ENCODE results near the gene DDX21. TPM values are rescaled to one million over a fixed set of nuclear protein-coding genes. Genes with fewer than 3 reads are reported as not detected.
"Not testable (repeated sequence)": the region's sequence is repeated elsewhere in the genome, so short reads cannot be mapped to it uniquely, and the experiment has no call there.

DDX21 gene
- total and polyA plus RNA-seq, 7 experiments from 2014 or later: 15.0 to 101 (median 47.1) TPM

GRCh38 chr10:68975936-68976473, 20.0 kb downstream of the DDX21 start:
- H3K9me3 Mint-ChIP-seq; H3K27ac ChIP-seq (ENCODE audit: low read depth, low read length); H3K4me3 Mint-ChIP-seq; H3K27me3 Mint-ChIP-seq; H3K27me3 ChIP-seq (ENCODE audit: control insufficient read depth in 2 of 2, insufficient read depth in 2 of 2, low read length in 2 of 2); intact Hi-C loops (cut with micrococcal nuclease); ATAC-seq; H3K9me3 ChIP-seq (ENCODE audit: control insufficient read depth in 2 of 3, low read length in 3 of 3); H3K4me1 ChIP-seq (ENCODE audit: control insufficient read depth in 2 of 2, insufficient read depth in 2 of 2, low read length in 2 of 2); DNase-seq; CTCF ChIA-PET; H3K4me3 ChIP-seq (ENCODE audit: low read length): not testable (repeated sequence)
- H3K36me3 ChIP-seq (ENCODE audit: control insufficient read depth in 2 of 3, insufficient read depth in 3 of 3, low read length in 3 of 3): peaks cover 22 to 95% (median 60%) of the 10 kb centered on the region in 3 experiments
- peak overlapping the region in 2 of 9 donors; percentile 45 to 69 for H3K27ac Mint-ChIP-seq
- H3K36me3 Mint-ChIP-seq: peaks cover 21 to 57% (median 35%) of the 10 kb centered on the region in 5 donors
- POLR2A ChIA-PET: interaction anchor here (1.0 kb wide), 1 partner anchor 29 kb away, joined by 3 read pairs; no protein-coding TSS in a partner anchor
- H3K4me1 Mint-ChIP-seq: peaks cover 0 to 15% (median 5%) of the 10 kb centered on the region in 7 donors

- Mint-ChIP-seq H3K27ac (peak overlapping the region in 2 of 9 donors; percentile 45 to 59), H3K36me3 (peaks cover 9 to 48% (median 21%) of the 10 kb centered on the region in 5 donors), H3K4me1 (peaks cover 0 to 13% (median 5%) of the 10 kb centered on the region in 7 donors)
- CTCF ChIA-PET; ATAC-seq; H3K9me3 ChIP-seq (ENCODE audit: control insufficient read depth in 2 of 3, low read length in 3 of 3); H3K27me3 ChIP-seq (ENCODE audit: control insufficient read depth in 2 of 2, insufficient read depth in 2 of 2, low read length in 2 of 2); intact Hi-C loops (cut with micrococcal nuclease); POLR2A ChIA-PET; H3K4me3 Mint-ChIP-seq; H3K4me3 ChIP-seq (ENCODE audit: low read length); H3K27ac ChIP-seq (ENCODE audit: low read depth, low read length); H3K9me3 Mint-ChIP-seq; H3K27me3 Mint-ChIP-seq; DNase-seq; H3K4me1 ChIP-seq (ENCODE audit: control insufficient read depth in 2 of 2, insufficient read depth in 2 of 2, low read length in 2 of 2): not testable (repeated sequence)
- peaks cover 14 to 89% (median 38%) of the 10 kb centered on the region in 3 experiments for H3K36me3 ChIP-seq (ENCODE audit: control insufficient read depth in 2 of 3, insufficient read depth in 3 of 3, low read length in 3 of 3)
These were observed 23.8 kb downstream of the DDX21 start for GRCh38 chr10:68979738-68980137.

DNA sequence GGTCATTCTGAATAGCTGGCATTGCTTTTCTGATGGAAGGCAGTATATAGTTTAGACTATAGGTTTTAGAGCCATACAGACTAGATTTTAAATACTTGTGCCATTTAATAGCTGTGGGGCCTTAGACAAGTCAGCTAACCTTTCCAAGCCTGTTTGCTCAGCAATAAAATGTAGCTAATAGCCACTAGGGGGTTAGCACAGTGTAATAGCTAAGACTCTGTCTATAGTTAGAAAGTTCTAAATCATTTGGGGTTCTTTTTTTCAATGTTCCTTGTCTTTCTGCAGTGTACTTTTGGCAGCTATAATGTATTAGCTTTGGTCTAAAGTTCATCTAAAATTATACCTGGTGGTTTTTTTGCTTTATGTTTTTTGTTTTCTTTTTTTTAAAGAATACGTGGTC, 25.1 kb downstream of the DDX21 start:
- H3K4me3 Mint-ChIP-seq: no peak overlapping the region
- no peaks in the 10 kb centered on the region for H3K9me3 ChIP-seq (ENCODE audit: control insufficient read depth in 2 of 3, low read length in 3 of 3)
- H3K27ac Mint-ChIP-seq: no peak overlapping the region
- CTCF ChIA-PET: interaction anchor here (0.6 to 1.2 kb wide), 4 partner anchors 34 to 572 kb away, joined by 3 to 4 read pairs (median 3); no protein-coding TSS in a partner anchor
- DNase-seq (no peak), ATAC-seq (no peak)
- intact Hi-C loops (cut with micrococcal nuclease): no loop called here
- H3K36me3 ChIP-seq (ENCODE audit: control insufficient read depth in 2 of 3, insufficient read depth in 3 of 3, low read length in 3 of 3): peaks cover 14 to 76% (median 42%) of the 10 kb centered on the region in 3 experiments
- POLR2A ChIA-PET: interaction anchor here (1.1 kb wide), 1 partner anchor 14 kb away, joined by 4 read pairs; no protein-coding TSS in a partner anchor
- peaks cover 9 to 41% (median 19%) of the 10 kb centered on the region in 5 donors for H3K36me3 Mint-ChIP-seq
- H3K27ac ChIP-seq (ENCODE audit: low read depth, low read length): no peak overlapping the region
- no peaks in the 10 kb centered on the region for H3K4me1 ChIP-seq (ENCODE audit: control insufficient read depth in 2 of 2, insufficient read depth in 2 of 2, low read length in 2 of 2)
- peaks cover 0 to 1% (median 0%) of the 10 kb centered on the region in 11 donors for H3K9me3 Mint-ChIP-seq
- H3K4me3 ChIP-seq (ENCODE audit: low read length): no peak overlapping the region
- peaks cover 0 to 11% (median 5%) of the 10 kb centered on the region in 7 donors for H3K4me1 Mint-ChIP-seq
- H3K27me3 ChIP-seq (ENCODE audit: control insufficient read depth in 2 of 2, insufficient read depth in 2 of 2, low read length in 2 of 2): no peaks in the 10 kb centered on the region
- H3K27me3 Mint-ChIP-seq: no peaks in the 10 kb centered on the region

GRCh38 chr10:68982389-68982788, 26.4 kb downstream of the DDX21 start:
- POLR2A ChIA-PET: no interaction called here
- H3K36me3 ChIP-seq (ENCODE audit: control insufficient read depth in 2 of 3, insufficient read depth in 3 of 3, low read length in 3 of 3): peaks cover 14 to 64% (median 34%) of the 10 kb centered on the region in 3 experiments
- intact Hi-C loops (cut with micrococcal nuclease): no loop called here
- CTCF ChIA-PET: no interaction called here
- H3K27ac ChIP-seq (ENCODE audit: low read depth, low read length): no peak overlapping the region
- ATAC-seq: no peak
- H3K4me3 Mint-ChIP-seq: no peak overlapping the region
- DNase-seq: no peak
- H3K4me1 ChIP-seq (ENCODE audit: control insufficient read depth in 2 of 2, insufficient read depth in 2 of 2, low read length in 2 of 2): no peaks in the 10 kb centered on the region
- no peaks in the 10 kb centered on the region for H3K27me3 ChIP-seq (ENCODE audit: control insufficient read depth in 2 of 2, insufficient read depth in 2 of 2, low read length in 2 of 2)
- H3K27me3 Mint-ChIP-seq: no peaks in the 10 kb centered on the region
- H3K27ac Mint-ChIP-seq: peak overlapping the region in 4 of 9 donors; percentile 2 to 73 (median 28)
- H3K4me3 ChIP-seq (ENCODE audit: low read length): no peak overlapping the region
- H3K4me1 Mint-ChIP-seq: peaks cover 0 to 14% (median 6%) of the 10 kb centered on the region in 7 donors
- peaks cover 0 to 1% (median 0%) of the 10 kb centered on the region in 11 donors for H3K9me3 Mint-ChIP-seq
- peaks cover 9 to 38% (median 17%) of the 10 kb centered on the region in 5 donors for H3K36me3 Mint-ChIP-seq
- no peaks in the 10 kb centered on the region for H3K9me3 ChIP-seq (ENCODE audit: control insufficient read depth in 2 of 3, low read length in 3 of 3)

GRCh38 chr10:68987611-68988010, 31.6 kb downstream of the DDX21 start:
- Histone ChIP-seq H3K27me3 (ENCODE audit: control insufficient read depth in 2 of 2, insufficient read depth in 2 of 2, low read length in 2 of 2) (no peaks in the 10 kb centered on the region), H3K9me3 (ENCODE audit: control insufficient read depth in 2 of 3, low read length in 3 of 3) (no peaks in the 10 kb centered on the region), H3K4me3 (ENCODE audit: low read length) (no peak overlapping the region), H3K27ac (ENCODE audit: low read depth, low read length) (no peak overlapping the region), H3K36me3 (ENCODE audit: control insufficient read depth in 2 of 3, insufficient read depth in 3 of 3, low read length in 3 of 3) (peaks cover 10 to 22% (median 13%) of the 10 kb centered on the region in 3 experiments), H3K4me1 (ENCODE audit: control insufficient read depth in 2 of 2, insufficient read depth in 2 of 2, low read length in 2 of 2) (peaks cover 13 to 15% of the 10 kb centered on the region in 2 donors)
- Mint-ChIP-seq H3K4me3 (peak overlapping the region in 9 of 10 donors; percentile 94 to 100 (median 99)), H3K36me3 (peaks cover 0 to 13% (median 6%) of the 10 kb centered on the region in 5 donors), H3K9me3 (peaks cover 0 to 3% (median 0%) of the 10 kb centered on the region in 11 donors), H3K4me1 (peaks cover 24 to 54% (median 45%) of the 10 kb centered on the region in 7 donors), H3K27ac (peak overlapping the region in 6 of 9 donors; percentile 19 to 98 (median 86)), H3K27me3 (peaks cover 0 to 2% (median 0%) of the 10 kb centered on the region in 5 donors)
- no peak for ATAC-seq
- intact Hi-C loops (cut with micrococcal nuclease): loop anchor here (1.0 to 5.0 kb wide), 13 partner anchors 17 to 460 kb away; partner anchors contain the start of genes DDX21 (in 1 of the 2), DDX50 (in 1 of the 2), SLC25A16 (in 1 of the 2) and SRGN (in 1 of the 2)
- POLR2A ChIA-PET: interaction anchor here (0.5 to 1.8 kb wide), 7 partner anchors 8 to 403 kb away, joined by 3 to 5 read pairs (median 3); partner anchors contain the start of genes SRGN and SUPV3L1
- CTCF ChIA-PET: interaction anchor here (0.6 to 2.8 kb wide), 7 partner anchors 17 to 1048 kb away, joined by 3 to 11 read pairs (median 4); no protein-coding TSS in a partner anchor
- no peak for DNase-seq

DNA sequence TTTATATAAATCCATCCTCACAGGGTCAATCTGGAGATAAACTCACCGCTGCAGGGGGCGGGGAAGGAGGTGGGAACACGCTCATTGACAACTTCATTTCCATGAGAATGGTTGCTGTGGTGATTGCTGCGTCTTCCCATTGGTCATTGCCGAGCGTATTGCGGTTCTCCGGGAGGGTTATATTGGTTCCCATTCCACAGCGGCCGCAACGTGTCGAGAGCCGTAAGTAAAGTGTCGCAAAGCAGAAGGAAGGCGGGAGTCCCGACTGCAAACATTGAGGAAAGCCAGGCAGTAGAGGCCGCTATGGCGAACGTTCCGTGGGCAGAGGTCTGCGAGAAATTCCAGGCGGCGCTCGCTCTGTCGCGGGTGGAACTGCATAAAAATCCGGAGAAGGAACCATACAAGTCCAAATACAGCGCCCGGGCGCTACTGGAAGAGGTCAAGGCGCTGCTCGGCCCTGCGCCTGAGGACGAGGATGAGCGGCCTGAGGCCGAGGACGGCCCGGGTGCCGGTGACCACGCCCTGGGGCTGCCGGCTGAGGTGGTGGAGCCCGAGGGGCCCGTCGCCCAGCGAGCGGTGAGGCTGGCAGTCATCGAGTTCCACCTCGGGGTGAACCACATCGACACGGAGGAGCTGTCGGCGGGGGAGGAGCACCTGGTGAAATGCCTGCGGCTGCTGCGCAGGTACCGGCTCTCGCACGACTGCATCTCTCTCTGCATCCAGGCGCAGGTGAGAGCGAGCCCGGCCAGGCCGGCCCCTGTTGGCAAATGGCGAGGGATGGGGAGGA, 32.8 kb downstream of the DDX21 start, which contains the start of gene KIFBP:
Gene KIFBP (plus strand): TSS at position 274 of the 787 bp plus-strand sequence. CDS start 30 bp downstream, at position 304.
- CTCF ChIA-PET: interaction anchor here (0.6 to 2.8 kb wide), 8 partner anchors 17 to 419 kb away, joined by 3 to 11 read pairs (median 4); no protein-coding TSS in a partner anchor
- H3K36me3 ChIP-seq (ENCODE audit: control insufficient read depth in 2 of 3, insufficient read depth in 3 of 3, low read length in 3 of 3): peaks cover 0 to 13% (median 5%) of the 10 kb centered on the region in 3 experiments
- Mint-ChIP-seq H3K4me1 (peaks cover 31 to 65% (median 56%) of the 10 kb centered on the region in 7 donors), H3K9me3 (peaks cover 0 to 3% (median 0%) of the 10 kb centered on the region in 11 donors), H3K4me3 (peak within 1 kb of the TSS; percentile 94 to 100 (median 99)), H3K27me3 (peaks cover 0 to 2% (median 0%) of the 10 kb centered on the region in 5 donors), H3K27ac (peak within 1 kb of the TSS; percentile 82 to 99 (median 94)), H3K36me3 (peaks cover 0 to 13% (median 0%) of the 10 kb centered on the region in 5 donors)
- H3K4me3 ChIP-seq (ENCODE audit: low read length): peak within 1 kb of the TSS; percentile 89
- peak; percentile 93 for ATAC-seq
- DNase-seq: peak; percentile 50 to 84 (median 82)
- H3K27me3 ChIP-seq (ENCODE audit: control insufficient read depth in 2 of 2, insufficient read depth in 2 of 2, low read length in 2 of 2): no peaks in the 10 kb centered on the region
- peaks cover 15 to 20% of the 10 kb centered on the region in 2 donors for H3K4me1 ChIP-seq (ENCODE audit: control insufficient read depth in 2 of 2, insufficient read depth in 2 of 2, low read length in 2 of 2)
- peak within 1 kb of the TSS; percentile 82 for H3K27ac ChIP-seq (ENCODE audit: low read depth, low read length)
- POLR2A ChIA-PET: interaction anchor here (1.0 to 1.8 kb wide), 4 partner anchors 33 to 137 kb away, joined by 3 to 6 read pairs (median 6); partner anchors contain the start of genes DDX21 and SRGN
- intact Hi-C loops (cut with micrococcal nuclease): loop anchor here (1.0 to 5.0 kb wide), 13 partner anchors 16 to 461 kb away; partner anchors contain the start of genes DDX21 (in 1 of the 2), DDX50 (in 1 of the 2), SLC25A16 (in 1 of the 2) and SRGN (in 1 of the 2)
- no peaks in the 10 kb centered on the region for H3K9me3 ChIP-seq (ENCODE audit: control insufficient read depth in 2 of 3, low read length in 3 of 3)

Measured in naive thymus-derived CD4-positive, alpha-beta T cell (primary cell).